Inferior parietal cortex (tissue), 1 donor: ENCODE data around the gene EBF4.
"Not testable (repeated sequence)": the region's sequence is repeated elsewhere in the genome, so short reads cannot be mapped to it uniquely, and the experiment has no call there.

ENCODE experiments used
- DNase-seq: peaks from one replicate; pipeline ENCODE4 v3.0.0-alpha.2; 2016; ENCODE audit errors: extremely low spot score

EBF4 gene

GRCh38 chr20:2795451-2795850, 102.9 kb downstream of the EBF4 start:
- no peak for DNase-seq

- DNase-seq, result no peak
These were observed 103.6 kb downstream of the EBF4 start for GRCh38 chr20:2796011-2796660.

GRCh38 chr20:2797136-2797983, 104.8 kb downstream of the EBF4 start:
- no peak for DNase-seq

GRCh38 chr20:2798095-2798805, 105.7 kb downstream of the EBF4 start:
- no peak for DNase-seq

- no peak for DNase-seq
These were observed 106.2 kb downstream of the EBF4 start for GRCh38 chr20:2798814-2799213.

- DNase-seq, result no peak
These were observed 106.7 kb downstream of the EBF4 start for GRCh38 chr20:2799271-2799670.

- DNase-seq, result no peak
These were observed 107.3 kb downstream of the EBF4 start for GRCh38 chr20:2799688-2800520.

- no peak for DNase-seq
These were observed 108.1 kb downstream of the EBF4 start, which contains the start of gene CPXM1 for GRCh38 chr20:2800521-2801285. TSS of gene CPXM1 (minus strand) at chr20:2800627. CDS start at chr20:2800572, 55 bp downstream.

GRCh38 chr20:2801286-2801728, 108.7 kb downstream of the EBF4 start:
- DNase-seq, result no peak

GRCh38 chr20:2804041-2804828, 111.7 kb downstream of the EBF4 start:
- DNase-seq, result no peak

- no peak for DNase-seq
These were observed 112.5 kb downstream of the EBF4 start for GRCh38 chr20:2804852-2805688.

- DNase-seq, result no peak
These were observed 113.2 kb downstream of the EBF4 start for GRCh38 chr20:2805689-2806350.

GRCh38 chr20:2806351-2806701, 113.7 kb downstream of the EBF4 start:
- DNase-seq, result no peak

- no peak for DNase-seq
These were observed 114.4 kb downstream of the EBF4 start for GRCh38 chr20:2807019-2807418.

GRCh38 chr20:2807929-2808328, 115.3 kb downstream of the EBF4 start:
- not testable (repeated sequence) for DNase-seq

- no peak for DNase-seq
These were observed 117.1 kb downstream of the EBF4 start for GRCh38 chr20:2809690-2810089.
